B cell (primary cell): ENCODE measurements around the gene PLSCR4. TPM values are rescaled to one million over a fixed set of nuclear protein-coding genes. Genes with fewer than 3 reads are reported as not detected.

Source experiments
- ATAC-seq: fragments of 200-7000 bp; cut with Tn5 transposase; one replicate; pipeline ENCODE4 v1.10.0; 2021; ENCODE audit warnings: low read depth, mild to moderate bottlenecking, moderate number of reproducible peaks, moderate library complexity
- CTCF ChIA-PET: fragments of 350-600 bp; sonication (Branson Sonifier 250); formaldehyde crosslinking; loops from one replicate; lab custom pipeline; 2021; ENCODE audit warnings: antibody characterized with exemption, inconsistent platforms; lab: Charles Lee
- POLR2A ChIA-PET: fragments of 350-600 bp; sonication (Branson Sonifier 250); formaldehyde crosslinking; loops from one replicate; lab custom pipeline; 2021; ENCODE audit warnings: antibody characterized with exemption; lab: Charles Lee
- DNase-seq: peaks from one replicate; pipeline ENCODE4 v3.0.0; 2013
- H2AFZ ChIP-seq: 2 replicates; pipeline ENCODE4 v1.6.1; 2012; ENCODE audit warnings: mild to moderate bottlenecking, low read depth, low read length; ENCODE audit not compliant: insufficient read depth, poor library complexity, severe bottlenecking
- H3K27ac ChIP-seq, 2 donors: 1 replicate in 1 of 2; 2 replicates in 1 of 2; pipeline ENCODE4 v1.5.1; 2012 to 2013; ENCODE audit warnings: low read length in 2 of 2, mild to moderate bottlenecking in 2 of 2, moderate library complexity in 1 of 2
- H3K27me3 ChIP-seq, 4 experiments: fragments of 200-600 bp in 1 of 4; sonication (generic) in 1 of 4; replicated peaks in 1 of 4; 1 replicate in 2 of 4; 2 replicates in 2 of 4; pipeline versions ENCODE4 v1.6.1 to v1.7.0; 2013 to 2016; ENCODE audit warnings: low read length in 3 of 4, mild to moderate bottlenecking in 2 of 4, mixed read lengths in 1 of 4, moderate library complexity in 1 of 4; ENCODE audit not compliant: insufficient read depth in 4 of 4, control insufficient read depth in 3 of 4; ENCODE audit errors: control extremely low read depth in 1 of 4
- H3K36me3 ChIP-seq, 2 experiments: replicated peaks in 1 of 2; 1 replicate in 1 of 2; 2 replicates in 1 of 2; pipeline versions ENCODE4 v1.6.1 to v1.7.1; 2013; ENCODE audit warnings: low read length in 1 of 2; ENCODE audit not compliant: insufficient read depth in 2 of 2, control insufficient read depth in 1 of 2; ENCODE audit errors: control extremely low read depth in 1 of 2, extremely low read depth in 1 of 2
- H3K4me1 ChIP-seq, 2 donors: fragments of 200-600 bp in 1 of 2; sonication (generic) in 1 of 2; 1 replicate in 1 of 2; 2 replicates in 1 of 2; pipeline versions ENCODE4 v1.5.1 to v1.6.1; 2013 to 2017; ENCODE audit warnings: low read length in 2 of 2; ENCODE audit not compliant: control insufficient read depth in 2 of 2, insufficient read depth in 2 of 2
- H3K4me2 ChIP-seq: replicated peaks from 2 replicates; pipeline ENCODE3; 2012; ENCODE audit warnings: mild to moderate bottlenecking, low read depth, low read length; ENCODE audit not compliant: poor library complexity, severe bottlenecking
- H3K4me3 ChIP-seq, 5 experiments: fragments of 200-600 bp in 1 of 5; sonication (generic) in 1 of 5; 1 replicate in 3 of 5; 2 replicates in 2 of 5; pipeline versions ENCODE4 v1.5.1 to v1.7.0; 2011 to 2016; ENCODE audit warnings: low read length in 4 of 5, mild to moderate bottlenecking in 4 of 5, low read depth in 2 of 5, control low read depth in 1 of 5, moderate library complexity in 1 of 5; ENCODE audit not compliant: insufficient read depth in 1 of 5; ENCODE audit errors: control extremely low read depth in 1 of 5, extremely low read depth in 1 of 5
- H3K79me2 ChIP-seq: fragments of 200-600 bp; sonication (generic); one replicate; pipeline ENCODE4 v1.6.0; 2016; ENCODE audit warnings: low read length; ENCODE audit not compliant: control insufficient read depth, insufficient read depth
- H3K9ac ChIP-seq: fragments of 200-600 bp; sonication (generic); 2 replicates; pipeline ENCODE4 v1.6.1; 2017; ENCODE audit warnings: mild to moderate bottlenecking, low read length, moderate library complexity
- H3K9me3 ChIP-seq, 3 donors: one replicate each; pipeline versions ENCODE4 v1.6.1 to v1.7.1; 2013; ENCODE audit warnings: low read length in 2 of 3; ENCODE audit not compliant: control insufficient read depth in 2 of 3, insufficient read depth in 1 of 3; ENCODE audit errors: control extremely low read depth in 1 of 3
- H4K20me1 ChIP-seq: 2 replicates; pipeline ENCODE4 v1.6.0; 2012; ENCODE audit warnings: mild to moderate bottlenecking, low read length; ENCODE audit not compliant: insufficient read depth, control insufficient read depth, poor library complexity, severe bottlenecking
- H3K27ac Mint-ChIP-seq: one replicate; pipeline ENCODE4 v1.8.0; 2021; ENCODE audit warnings: mixed read lengths
- H3K27me3 Mint-ChIP-seq: one replicate; pipeline ENCODE4 v1.8.0; 2021; ENCODE audit warnings: mixed read lengths
- H3K4me1 Mint-ChIP-seq: one replicate; pipeline ENCODE4 v1.8.0; 2021; ENCODE audit warnings: mixed read lengths
- H3K4me3 Mint-ChIP-seq: one replicate; pipeline ENCODE4 v1.8.0; 2021; ENCODE audit warnings: mixed read lengths
- H3K9me3 Mint-ChIP-seq: one replicate; pipeline ENCODE4 v1.8.0; 2022; ENCODE audit warnings: mixed read lengths; ENCODE audit not compliant: insufficient read depth
- CTCF ChIP-seq: fragments of 200-600 bp; IDR thresholded peaks from one replicate; pipeline ENCODE4 v1.8.0; 2022; ENCODE audit warnings: antibody characterized with exemption, mild to moderate bottlenecking
- EZH2 ChIP-seq: IDR thresholded peaks from 2 replicates; pipeline ENCODE4 v1.6.1; 2012; ENCODE audit warnings: borderline replicate concordance, low read depth, mild to moderate bottlenecking, moderate library complexity, low read length; ENCODE audit not compliant: insufficient read depth, poor library complexity, severe bottlenecking
- WGBS: methylation state at CpG from one replicate; pipeline ENCODE4 v1.1.5; 2013; ENCODE audit warnings: missing lambda C conversion rate; ENCODE audit not compliant: insufficient coverage; 5-methylcytosine and 5-hydroxymethylcytosine counted together
- intact Hi-C: fragments of 100-400 bp; cut with micrococcal nuclease; formaldehyde crosslinking; loops from one replicate; pipeline ENCODE4 v1.10.0; 2022
- polyA plus RNA-seq: library from polyadenylated mRNA; depleted of rRNA; stranded (reverse); fragments of >200 nt; gene quantifications from 2 replicates; pipeline ENCODE4 v1.2.3, GENCODE V29; 2012
- total RNA-seq, 2 donors: library from RNA; stranded (reverse); fragments of 120-200 nt in 1 of 2; gene quantifications; 1 replicate in 1 of 2; 2 replicates in 1 of 2; pipeline versions ENCODE4 v1.2.3 to v1.2.4, GENCODE V29; 2013 to 2022

Gene PLSCR4
- total and polyA plus RNA-seq, 2 donors (not counting 1 experiment from before 2014, with no cell fraction given): not detected

GRCh38 chr3:146273721-146274407 is 23.0 kb upstream of the PLSCR4 start:
- H3K27me3 ChIP-seq: no peaks in the 10 kb centered on the region

More at GRCh38 chr3:146273721-146274407, 23.0 kb upstream of the PLSCR4 start:
- Histone ChIP-seq H3K4me2 (no peak overlapping the region), H3K9ac (no peak overlapping the region), H3K27ac (no peak overlapping the region), H3K4me3 (no peak overlapping the region), H3K36me3 (no peaks in the 10 kb centered on the region), H2AFZ (no peak overlapping the region), H3K4me1 (no peaks in the 10 kb centered on the region), H3K9me3 (no peaks in the 10 kb centered on the region), H3K79me2 (no peaks in the 10 kb centered on the region), H4K20me1 (no peaks in the 10 kb centered on the region)
- Mint-ChIP-seq H3K27ac (no peak overlapping the region), H3K4me1 (no peaks in the 10 kb centered on the region), H3K4me3 (no peak overlapping the region), H3K27me3 (no peaks in the 10 kb centered on the region), H3K9me3 (no peaks in the 10 kb centered on the region)
- no peak for ATAC-seq
- WGBS: 100% methylated on average over 1 of the region's 6 CpGs
- no peak for DNase-seq
- TF ChIP-seq CTCF (no peak), EZH2 (no peak)
- CTCF ChIA-PET: no interaction called here
- intact Hi-C loops: no loop called here
- POLR2A ChIA-PET: no interaction called here
